Naive thymus-derived CD8-positive, alpha-beta T cell (primary cell): ENCODE results near the gene SSC5D. TPM values are rescaled to one million over a fixed set of nuclear protein-coding genes. Genes with fewer than 3 reads are reported as not detected.

Experiments used
- ATAC-seq, 2 donors: fragments of 150-1000 bp; cut with Tn5 transposase in 1 of 2; sonication (Bioruptor Pico), chemical (Tn5 transposase) in 1 of 2; 1 replicate in 1 of 2; 2 replicates in 1 of 2; pipeline ENCODE4 v1.10.0; 2021; ENCODE audit warnings: mild to moderate bottlenecking in 2 of 2, moderate library complexity in 2 of 2
- POLR2A ChIA-PET: fragments of 350-600 bp; sonication (Branson Sonifier 250); formaldehyde crosslinking; loops from one replicate; lab custom pipeline; 2021; ENCODE audit warnings: antibody characterized with exemption; lab: Charles Lee
- DNase-seq, 10 donors: peaks; one replicate each; pipeline versions ENCODE4 v3.0.0 to v3.0.0-alpha.2; 2020 to 2022
- H3K27ac Mint-ChIP-seq, 10 donors: one replicate each; pipeline ENCODE4 v1.8.0; 2020 to 2022; ENCODE audit warnings: mild to moderate bottlenecking in 10 of 10, mixed read lengths in 10 of 10, moderate library complexity in 4 of 10, inconsistent platforms in 1 of 10
- H3K27me3 Mint-ChIP-seq, 5 donors: one replicate each; pipeline ENCODE4 v1.8.0; 2021 to 2022; ENCODE audit warnings: mixed read lengths in 5 of 5
- H3K36me3 Mint-ChIP-seq, 3 donors: one replicate each; pipeline ENCODE4 v1.8.0; 2020 to 2022; ENCODE audit warnings: mixed read lengths in 3 of 3, mild to moderate bottlenecking in 2 of 3, inconsistent platforms in 1 of 3
- H3K4me1 Mint-ChIP-seq, 4 donors: one replicate each; pipeline ENCODE4 v1.8.0; 2021 to 2022; ENCODE audit warnings: mixed read lengths in 4 of 4
- H3K4me3 Mint-ChIP-seq, 10 donors: one replicate each; pipeline ENCODE4 v1.8.0; 2020 to 2022; ENCODE audit warnings: mild to moderate bottlenecking in 10 of 10, mixed read lengths in 10 of 10, moderate library complexity in 6 of 10, inconsistent platforms in 1 of 10
- H3K9me3 Mint-ChIP-seq, 9 donors: one replicate each; pipeline ENCODE4 v1.8.0; 2020 to 2022; ENCODE audit warnings: mixed read lengths in 9 of 9, mild to moderate bottlenecking in 3 of 9, inconsistent platforms in 1 of 9, moderate library complexity in 1 of 9
- polyA plus RNA-seq, 3 donors: library from polyadenylated mRNA; unstranded; fragments of 300-500 nt; fragmentation: Illumina TruSeq; gene quantifications; one replicate each; pipeline ENCODE4 v1.2.3, GENCODE V29; 2021
- total RNA-seq, 8 experiments: library from RNA in 2 of 8; stranded (reverse) in 2 of 8; gene quantifications; one replicate each; pipeline ENCODE4 v1.2.3 and lab custom pipeline; 2021 to 2026

The SSC5D gene
- total and polyA plus RNA-seq, 5 experiments from 2014 or later = 0.02 to 1.4 (median 0.72) TPM; not detected in 1

GRCh38 chr19:55465460-55466240, 22.6 kb upstream of the SSC5D start:
- Mint-ChIP-seq H3K4me1 (peaks cover 12 to 19% (median 16%) of the 10 kb centered on the region in 4 donors), H3K36me3 (no peaks in the 10 kb centered on the region), H3K4me3 (peak overlapping the region in 1 of 10 donors; percentile 26), H3K27me3 (peaks cover 0 to 4% (median 0%) of the 10 kb centered on the region in 5 donors), H3K27ac (peak overlapping the region in 1 of 10 donors; percentile 69), H3K9me3 (no peaks in the 10 kb centered on the region)
- DNase-seq = no peak
- ATAC-seq = no peak
- POLR2A ChIA-PET = no interaction called here

- Mint-ChIP-seq H3K4me1 (peaks cover 9 to 14% (median 12%) of the 10 kb centered on the region in 4 donors), H3K9me3 (no peaks in the 10 kb centered on the region), H3K27me3 (peaks cover 0 to 4% (median 0%) of the 10 kb centered on the region in 5 donors), H3K36me3 (no peaks in the 10 kb centered on the region), H3K27ac (no peak overlapping the region), H3K4me3 (peak overlapping the region in 1 of 10 donors; percentile 26)
- DNase-seq (no peak), ATAC-seq (no peak)
- POLR2A ChIA-PET = interaction anchor here (1.4 kb wide), 1 partner anchor 38 kb away, joined by 5 read pairs; no protein-coding TSS in a partner anchor
Observed at GRCh38 chr19:55466241-55466614, 22.0 kb upstream of the SSC5D start.

- DNase-seq = peak in 8 of 10 donors; percentile 35 to 80 (median 60)
- Mint-ChIP-seq H3K36me3 (no peaks in the 10 kb centered on the region), H3K4me3 (no peak overlapping the region), H3K4me1 (peaks cover 1 to 4% (median 3%) of the 10 kb centered on the region in 4 donors), H3K9me3 (no peaks in the 10 kb centered on the region), H3K27ac (no peak overlapping the region), H3K27me3 (peaks cover 0 to 2% (median 0%) of the 10 kb centered on the region in 5 donors)
- peak; percentile 77 to 99 for ATAC-seq
- POLR2A ChIA-PET = interaction anchor here (0.7 to 1.6 kb wide), 7 partner anchors 9 to 165 kb away, joined by 3 to 9 read pairs (median 4); partner anchors contain the start of genes RPL28 and ZNF628
Observed at GRCh38 chr19:55467236-55468053, 20.8 kb upstream of the SSC5D start.

GRCh38 chr19:55468054-55468393, 20.2 kb upstream of the SSC5D start:
- no peak overlapping the region for H3K4me3 Mint-ChIP-seq
- no peak for DNase-seq
- no peaks in the 10 kb centered on the region for H3K9me3 Mint-ChIP-seq
- H3K27ac Mint-ChIP-seq = no peak overlapping the region
- H3K27me3 Mint-ChIP-seq = peaks cover 0 to under 1% (median 0%) of the 10 kb centered on the region in 5 donors
- ATAC-seq = no peak
- POLR2A ChIA-PET = interaction anchor here (0.7 to 1.6 kb wide), 6 partner anchors 8 to 164 kb away, joined by 3 to 9 read pairs (median 4); partner anchors contain the start of genes RPL28 and ZNF628
- H3K36me3 Mint-ChIP-seq = no peaks in the 10 kb centered on the region
- peaks cover 0 to 3% (median 2%) of the 10 kb centered on the region in 4 donors for H3K4me1 Mint-ChIP-seq

- Mint-ChIP-seq H3K4me3 (no peak overlapping the region), H3K4me1 (peaks cover 0 to 9% (median 4%) of the 10 kb centered on the region in 4 donors), H3K9me3 (no peaks in the 10 kb centered on the region), H3K36me3 (no peaks in the 10 kb centered on the region), H3K27ac (peak overlapping the region in 1 of 10 donors; percentile 46), H3K27me3 (no peaks in the 10 kb centered on the region)
- DNase-seq (no peak), ATAC-seq (no peak)
- POLR2A ChIA-PET = interaction anchor here (0.7 to 1.3 kb wide), 2 partner anchors 10 to 41 kb away, joined by 3 to 4 read pairs; partner anchors contain the start of gene ISOC2
Observed at GRCh38 chr19:55471266-55471665, 17.0 kb upstream of the SSC5D start.

GRCh38 chr19:55472463-55472862, 15.8 kb upstream of the SSC5D start:
- DNase-seq (no peak), ATAC-seq (no peak)
- POLR2A ChIA-PET = interaction anchor here (1.0 kb wide), 1 partner anchor 31 kb away, joined by 3 read pairs; no protein-coding TSS in a partner anchor
- Mint-ChIP-seq H3K27ac (no peak overlapping the region), H3K9me3 (no peaks in the 10 kb centered on the region), H3K4me3 (no peak overlapping the region), H3K4me1 (peaks cover 0 to 16% (median 7%) of the 10 kb centered on the region in 4 donors), H3K27me3 (no peaks in the 10 kb centered on the region), H3K36me3 (no peaks in the 10 kb centered on the region)

GRCh38 chr19:55473225-55474012, 14.8 kb upstream of the SSC5D start:
- ATAC-seq (no peak), DNase-seq (no peak)
- H3K4me3 Mint-ChIP-seq = no peak overlapping the region
- H3K9me3 Mint-ChIP-seq = no peaks in the 10 kb centered on the region
- H3K4me1 Mint-ChIP-seq = peaks cover 9 to 22% (median 14%) of the 10 kb centered on the region in 4 donors
- H3K36me3 Mint-ChIP-seq = no peaks in the 10 kb centered on the region
- H3K27me3 Mint-ChIP-seq = no peaks in the 10 kb centered on the region
- H3K27ac Mint-ChIP-seq = no peak overlapping the region
- POLR2A ChIA-PET = interaction anchor here (1.0 kb wide), 1 partner anchor 30 kb away, joined by 3 read pairs; no protein-coding TSS in a partner anchor

GRCh38 chr19:55474269-55475265, 13.7 kb upstream of the SSC5D start:
- Mint-ChIP-seq H3K4me1 (peaks cover 18 to 32% (median 25%) of the 10 kb centered on the region in 4 donors), H3K27me3 (no peaks in the 10 kb centered on the region), H3K36me3 (peaks cover 0 to 1% (median 0%) of the 10 kb centered on the region in 3 donors), H3K27ac (peak overlapping the region in 5 of 10 donors; percentile 3 to 82 (median 38)), H3K4me3 (peak overlapping the region in 5 of 10 donors; percentile 24 to 62 (median 46)), H3K9me3 (no peaks in the 10 kb centered on the region)
- POLR2A ChIA-PET = interaction anchor here (0.6 to 3.1 kb wide), 4 partner anchors 10 to 849 kb away, joined by 3 to 20 read pairs (median 4); partner anchors contain the start of genes NAT14 and SSC5D
- DNase-seq = no peak
- ATAC-seq = no peak

- peak within 1 kb of the TSS; percentile 84 to 98 (median 94) for H3K27ac Mint-ChIP-seq
- no peaks in the 10 kb centered on the region for H3K27me3 Mint-ChIP-seq
- peaks cover 0 to 5% (median 0%) of the 10 kb centered on the region in 3 donors for H3K36me3 Mint-ChIP-seq
- H3K9me3 Mint-ChIP-seq = no peaks in the 10 kb centered on the region
- ATAC-seq (peak; percentile 94 to 96), DNase-seq (peak in 9 of 10 donors; percentile 95 to 98 (median 96))
- POLR2A ChIA-PET = interaction anchor here (0.5 to 3.1 kb wide), 29 partner anchors 9 to 1609 kb away, joined by 3 to 24 read pairs (median 7); partner anchors contain the start of genes FIZ1, ISOC2, KMT5C and MYADM
- peak within 1 kb of the TSS; percentile 82 to 92 (median 90) for H3K4me3 Mint-ChIP-seq
- peaks cover 22 to 40% (median 30%) of the 10 kb centered on the region in 4 donors for H3K4me1 Mint-ChIP-seq
Observed at GRCh38 chr19:55476100-55476775, 12.0 kb upstream of the SSC5D start, which contains the start of gene ZNF628. Gene ZNF628, plus strand, starts transcription at chr19:55476617. Its CDS starts 3,294 bp downstream, at chr19:55479911.

- H3K27me3 Mint-ChIP-seq = no peaks in the 10 kb centered on the region
- peak overlapping the region; percentile 53 to 88 (median 72) for H3K4me3 Mint-ChIP-seq
- DNase-seq (no peak), ATAC-seq (no peak)
- peaks cover 22 to 40% (median 30%) of the 10 kb centered on the region in 4 donors for H3K4me1 Mint-ChIP-seq
- peak overlapping the region in 9 of 10 donors; percentile 25 to 96 (median 68) for H3K27ac Mint-ChIP-seq
- POLR2A ChIA-PET = interaction anchor here (2.1 to 3.1 kb wide), 3 partner anchors 7 to 219 kb away, joined by 9 to 20 read pairs (median 16); partner anchors contain the start of genes NAT14 and PPP6R1
- H3K36me3 Mint-ChIP-seq = peaks cover 0 to 5% (median 0%) of the 10 kb centered on the region in 3 donors
- no peaks in the 10 kb centered on the region for H3K9me3 Mint-ChIP-seq
Observed at GRCh38 chr19:55477905-55478304, 10.3 kb upstream of the SSC5D start.
